Endodermal cell (in vitro differentiated cells): ENCODE measurements around the gene DENND10. TPM values are rescaled to one million over a fixed set of nuclear protein-coding genes. Genes with fewer than 3 reads are reported as not detected.
A peak's percentile ranks its signal among the peaks of the same experiment; 100 is the strongest.

Experiments
- DNase-seq: peaks from one replicate; pipeline ENCODE4 v3.0.0-alpha.2; 2017
- H3K27ac ChIP-seq: 2 replicates; pipeline ENCODE4 v1.5.1; 2013; ENCODE audit warnings: mild to moderate bottlenecking, low read depth, low read length, moderate library complexity
- H3K27me3 ChIP-seq: 2 replicates; pipeline ENCODE4 v1.6.1; 2013; ENCODE audit warnings: mild to moderate bottlenecking, low read length, moderate library complexity; ENCODE audit not compliant: insufficient read depth, control insufficient read depth, poor library complexity, severe bottlenecking
- H3K36me3 ChIP-seq: 2 replicates; pipeline ENCODE4 v1.7.0; 2013; ENCODE audit warnings: mild to moderate bottlenecking, low read length, moderate library complexity; ENCODE audit not compliant: control insufficient read depth, insufficient read depth
- H3K4me1 ChIP-seq: one replicate; pipeline ENCODE4 v1.7.0; 2013; ENCODE audit warnings: low read length; ENCODE audit not compliant: control insufficient read depth, insufficient read depth
- H3K4me3 ChIP-seq: 2 replicates; pipeline ENCODE4 v1.5.1; 2013; ENCODE audit warnings: mild to moderate bottlenecking, low read length, moderate library complexity
- H3K9ac ChIP-seq: 2 replicates; pipeline ENCODE4 v1.6.1; 2013; ENCODE audit warnings: mild to moderate bottlenecking, low read length, moderate library complexity; ENCODE audit not compliant: poor library complexity, severe bottlenecking; ENCODE audit errors: extremely low read depth
- H3K9me3 ChIP-seq: 2 replicates; pipeline ENCODE4 v1.6.1; 2013; ENCODE audit warnings: mild to moderate bottlenecking, low read length, moderate library complexity; ENCODE audit not compliant: control insufficient read depth
- H3K27ac Mint-ChIP-seq: 2 replicates; pipeline ENCODE4 v1.8.0; 2020; ENCODE audit warnings: mixed read lengths
- H3K27me3 Mint-ChIP-seq: 2 replicates; pipeline ENCODE4 v1.8.0; 2021; ENCODE audit warnings: mild to moderate bottlenecking, mixed read lengths; ENCODE audit not compliant: insufficient read depth
- H3K36me3 Mint-ChIP-seq: 2 replicates; pipeline ENCODE4 v1.8.0; 2020; ENCODE audit warnings: low read depth, mixed read lengths
- H3K4me1 Mint-ChIP-seq: 2 replicates; pipeline ENCODE4 v1.8.0; 2020; ENCODE audit warnings: mixed read lengths
- H3K4me3 Mint-ChIP-seq: 2 replicates; pipeline ENCODE4 v1.8.0; 2020; ENCODE audit warnings: mild to moderate bottlenecking, moderate library complexity, mixed read lengths
- H3K9me3 Mint-ChIP-seq: 2 replicates; pipeline ENCODE4 v1.8.0; 2020; ENCODE audit warnings: mild to moderate bottlenecking, mixed read lengths
- WGBS, 2 experiments: methylation state at CpG; one replicate each; pipeline versions ENCODE4 v1.1.5 to v1.1.7; 2013; ENCODE audit warnings: missing lambda C conversion rate in 2 of 2, mixed read lengths in 1 of 2; ENCODE audit not compliant: insufficient coverage in 1 of 2, insufficient read length in 1 of 2; 5-methylcytosine and 5-hydroxymethylcytosine counted together
- total RNA-seq, 2 donors: library from RNA; stranded (reverse); fragmentation: NEBNext Ultra II Directional in 1 of 2; extraction: Animal tissue kit (Norgen Biotek cat#: 25700) in 1 of 2; gene quantifications; 2 replicates in 1 of 2; 3 replicates in 1 of 2; pipeline ENCODE4 v1.2.1, GENCODE V29; 2021
- TF ChIP-seq, protein P1 (sequence below): fragments of 200-600 bp; sonication (generic); conservative IDR thresholded peaks from 2 replicates; pipeline ENCODE4 v1.5.0; 2021; ENCODE audit warnings: antibody characterized with exemption, mild to moderate bottlenecking

The DENND10 gene
- total RNA-seq, 2 donors from 2014 or later, result 76.1 to 91.2 TPM

DNA sequence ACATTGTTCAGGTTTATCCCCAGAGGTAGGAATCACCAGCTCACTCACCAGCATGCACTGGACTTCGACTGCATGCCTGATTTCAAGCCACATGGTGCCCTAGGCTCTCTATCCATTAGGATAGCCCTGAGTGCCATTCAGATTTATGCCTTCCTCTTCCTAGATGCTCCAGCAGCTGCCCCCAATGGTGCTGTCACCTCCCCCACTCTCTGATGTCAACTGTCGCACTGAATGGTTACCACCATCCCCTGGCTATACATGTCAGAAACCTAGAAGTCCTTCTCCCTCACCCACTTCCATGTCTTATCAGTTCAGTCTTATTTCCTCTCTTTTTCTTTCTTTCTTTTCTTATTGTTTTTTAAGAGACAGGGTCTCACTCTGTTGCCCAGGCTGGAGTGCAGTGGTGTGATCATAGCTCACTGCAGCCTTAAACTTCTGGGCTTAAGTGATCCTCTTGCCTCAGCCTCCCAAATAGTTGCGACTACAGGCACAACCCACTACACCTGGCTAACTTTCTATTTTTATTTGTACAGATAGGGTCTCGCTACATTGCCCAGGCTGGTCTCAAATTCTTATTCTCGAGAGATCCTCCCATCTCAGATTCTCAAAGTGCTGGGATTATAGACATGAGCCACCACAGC is 58.7 kb downstream of the DENND10 start:
- Mint-ChIP-seq H3K4me3 (no peak overlapping the region), H3K27me3 (no peaks in the 10 kb centered on the region), H3K36me3 (peaks cover 20% of the 10 kb centered on the region), H3K27ac (no peak overlapping the region), H3K9me3 (no peaks in the 10 kb centered on the region), H3K4me1 (peaks cover 10% of the 10 kb centered on the region)
- Histone ChIP-seq H3K4me1 (peaks cover 4% of the 10 kb centered on the region), H3K27ac (no peak overlapping the region), H3K27me3 (no peaks in the 10 kb centered on the region), H3K9ac (no peak overlapping the region), H3K36me3 (peaks cover 8% of the 10 kb centered on the region), H3K4me3 (no peak overlapping the region), H3K9me3 (no peaks in the 10 kb centered on the region)
- TF ChIP-seq, protein P1, sequence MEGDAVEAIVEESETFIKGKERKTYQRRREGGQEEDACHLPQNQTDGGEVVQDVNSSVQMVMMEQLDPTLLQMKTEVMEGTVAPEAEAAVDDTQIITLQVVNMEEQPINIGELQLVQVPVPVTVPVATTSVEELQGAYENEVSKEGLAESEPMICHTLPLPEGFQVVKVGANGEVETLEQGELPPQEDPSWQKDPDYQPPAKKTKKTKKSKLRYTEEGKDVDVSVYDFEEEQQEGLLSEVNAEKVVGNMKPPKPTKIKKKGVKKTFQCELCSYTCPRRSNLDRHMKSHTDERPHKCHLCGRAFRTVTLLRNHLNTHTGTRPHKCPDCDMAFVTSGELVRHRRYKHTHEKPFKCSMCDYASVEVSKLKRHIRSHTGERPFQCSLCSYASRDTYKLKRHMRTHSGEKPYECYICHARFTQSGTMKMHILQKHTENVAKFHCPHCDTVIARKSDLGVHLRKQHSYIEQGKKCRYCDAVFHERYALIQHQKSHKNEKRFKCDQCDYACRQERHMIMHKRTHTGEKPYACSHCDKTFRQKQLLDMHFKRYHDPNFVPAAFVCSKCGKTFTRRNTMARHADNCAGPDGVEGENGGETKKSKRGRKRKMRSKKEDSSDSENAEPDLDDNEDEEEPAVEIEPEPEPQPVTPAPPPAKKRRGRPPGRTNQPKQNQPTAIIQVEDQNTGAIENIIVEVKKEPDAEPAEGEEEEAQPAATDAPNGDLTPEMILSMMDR, result no peak
- WGBS, 2 experiments, result 93 to 96% methylated on average over 4 to 5 of the region's 5 CpGs
- DNase-seq, result no peak

DNA sequence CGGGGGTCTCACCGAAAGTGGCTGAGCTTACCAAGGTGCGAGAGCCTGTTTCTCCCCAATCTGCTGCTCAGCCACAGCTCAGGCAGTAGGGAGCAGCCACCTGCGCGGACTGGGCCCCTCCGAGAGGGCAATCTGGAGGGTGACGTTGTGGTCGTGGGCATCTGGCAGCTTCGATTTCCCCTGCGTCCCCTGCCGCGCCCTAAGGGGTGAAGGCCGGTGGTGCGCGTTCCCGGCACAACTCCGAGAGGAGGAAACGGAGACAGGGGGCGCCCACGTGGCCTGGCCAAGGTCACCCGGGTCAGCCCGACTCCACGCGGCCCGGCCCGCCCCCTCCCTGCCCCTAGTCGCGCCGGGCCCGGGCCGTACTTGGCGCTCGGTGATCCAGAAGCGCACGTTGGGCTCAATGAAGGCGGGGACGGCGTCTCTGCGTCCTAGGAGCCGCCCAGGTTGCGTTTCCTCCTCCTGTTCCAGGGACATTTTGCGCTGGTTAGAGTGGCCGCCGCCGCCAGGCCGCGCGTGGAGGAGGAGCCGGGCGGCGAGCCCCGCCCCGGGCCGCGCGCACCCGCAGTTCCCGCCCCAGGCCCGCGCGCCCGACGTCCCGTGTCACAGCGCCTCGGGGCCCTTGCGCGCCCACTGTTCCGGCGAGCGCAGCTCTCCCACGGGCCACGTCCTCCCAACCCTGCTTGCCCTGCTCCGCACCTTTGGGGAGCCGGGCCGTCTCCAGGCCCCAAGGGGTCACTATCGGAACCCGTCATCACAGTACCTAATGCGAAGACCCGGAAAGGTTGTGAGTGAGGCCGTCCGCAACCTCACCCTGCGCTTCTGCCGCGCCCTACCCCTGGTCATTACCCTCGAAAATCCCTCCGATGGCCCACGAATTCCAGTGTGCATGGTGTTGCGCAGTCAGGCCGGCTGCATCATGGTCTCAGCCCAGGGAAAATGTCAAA is 61.5 kb downstream of the DENND10 start, which contains the start of gene SFXN4:
TSS of gene SFXN4 (minus strand) at position 544 of the 947 bp plus-strand sequence. CDS start at position 477, 67 bp downstream.
- peak within 1 kb of the TSS; percentile 38 for H3K27ac ChIP-seq
- WGBS, 2 experiments, result 6 to 12% methylated on average over 38 to 89 of the region's 90 CpGs
- H3K9me3 ChIP-seq, result no peaks in the 10 kb centered on the region
- DNase-seq, result peak; percentile 81
- H3K36me3 Mint-ChIP-seq, result peaks cover 32% of the 10 kb centered on the region
- no peaks in the 10 kb centered on the region for H3K27me3 ChIP-seq
- H3K4me3 ChIP-seq, result peak within 1 kb of the TSS; percentile 78
- H3K27ac Mint-ChIP-seq, result peak within 1 kb of the TSS; percentile 79
- peaks cover 4% of the 10 kb centered on the region for H3K4me1 ChIP-seq
- H3K4me1 Mint-ChIP-seq, result peaks cover 10% of the 10 kb centered on the region
- H3K9ac ChIP-seq, result peak within 1 kb of the TSS; percentile 58
- peaks cover 33% of the 10 kb centered on the region for H3K36me3 ChIP-seq
- no peaks in the 10 kb centered on the region for H3K9me3 Mint-ChIP-seq
- peak within 1 kb of the TSS; percentile 76 for H3K4me3 Mint-ChIP-seq
- H3K27me3 Mint-ChIP-seq, result no peaks in the 10 kb centered on the region
- TF ChIP-seq, protein P1, result peak; percentile 37

DNA sequence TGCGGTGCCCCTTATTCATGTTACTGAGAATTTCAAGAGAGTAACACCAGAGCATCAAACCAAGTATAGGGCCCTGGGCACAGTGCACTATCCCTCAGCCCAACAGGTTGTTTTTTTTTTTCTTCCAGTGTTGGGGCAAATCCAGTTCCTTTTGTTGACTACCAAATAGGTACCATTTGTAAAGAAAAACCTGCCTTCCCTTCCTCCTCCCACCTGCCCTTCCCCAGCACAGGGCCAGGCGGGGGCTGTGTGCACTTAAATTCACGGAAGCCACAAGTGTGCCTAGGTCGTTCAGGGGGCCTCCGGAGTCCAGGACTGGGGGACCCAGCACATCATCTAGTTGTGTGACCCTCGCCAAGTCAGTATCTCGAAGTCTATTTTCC is 62.2 kb downstream of the DENND10 start:
- Mint-ChIP-seq H3K36me3 (peaks cover 33% of the 10 kb centered on the region), H3K9me3 (no peaks in the 10 kb centered on the region), H3K27me3 (no peaks in the 10 kb centered on the region), H3K4me3 (peak overlapping the region; percentile 76), H3K4me1 (peaks cover 10% of the 10 kb centered on the region), H3K27ac (peak overlapping the region; percentile 23)
- Histone ChIP-seq H3K27me3 (no peaks in the 10 kb centered on the region), H3K9me3 (no peaks in the 10 kb centered on the region), H3K36me3 (peaks cover 33% of the 10 kb centered on the region), H3K27ac (no peak overlapping the region), H3K9ac (peak overlapping the region; percentile 41), H3K4me1 (peaks cover 4% of the 10 kb centered on the region), H3K4me3 (peak overlapping the region; percentile 78)
- WGBS, 2 experiments, result 83 to 87% methylated on average over 7 of the region's 7 CpGs
- TF ChIP-seq, protein P1, result no peak
- no peak for DNase-seq
